SK-N-SH (cell line): Measurements from ENCODE around the gene FAM76B. TPM values are rescaled to one million over a fixed set of nuclear protein-coding genes. Genes with fewer than 3 reads are reported as not detected.

Source experiments
- CTCF ChIA-PET: fragments of 300-600, 350-600 bp; formaldehyde crosslinking; extraction: SDS; loops from one replicate; lab custom pipeline; 2021; lab: Yijun Ruan, JAX
- POLR2A ChIA-PET: fragments of 350-600 bp; sonication (Branson Sonifier 250); formaldehyde crosslinking; extraction: SDS; loops from one replicate; lab custom pipeline; 2020; ENCODE audit warnings: antibody characterized with exemption, inconsistent platforms; lab: Yijun Ruan, JAX
- DNase-seq: peaks from one replicate; pipeline ENCODE4 v3.0.0; 2012
- H2AFZ ChIP-seq: fragments of 200-600 bp; sonication (generic); 2 replicates; pipeline ENCODE4 v1.8.1; 2016; ENCODE audit warnings: antibody characterized with exemption, mild to moderate bottlenecking, low read depth
- H3F3A ChIP-seq: fragments of 200-600 bp; sonication (generic); replicated peaks from 2 replicates; pipeline ENCODE3; 2016; ENCODE audit warnings: antibody characterized with exemption, mild to moderate bottlenecking; ENCODE audit not compliant: insufficient read depth
- H3K27ac ChIP-seq, 2 experiments: fragments of 200-500 bp in 1 of 2; fragments of 200-600 bp in 1 of 2; sonication (Bioruptor generic) in 1 of 2; sonication (generic), shearing (Covaris generic) in 1 of 2; 2 replicates each; pipeline versions ENCODE4 v1.5.1 to v1.6.1; 2014 to 2016; ENCODE audit warnings: low read depth in 2 of 2, inconsistent platforms in 1 of 2, low read length in 1 of 2, mild to moderate bottlenecking in 1 of 2, mixed read lengths in 1 of 2
- H3K27me3 ChIP-seq: fragments of 200-600 bp; sonication (generic), shearing (Covaris generic); 2 replicates; pipeline ENCODE4 v1.6.1; 2016; ENCODE audit warnings: mixed run types; ENCODE audit not compliant: insufficient read depth
- H3K36me3 ChIP-seq, 2 experiments: fragments of 200-500 bp in 1 of 2; fragments of 200-600 bp in 1 of 2; sonication (Bioruptor generic) in 1 of 2; sonication (generic) in 1 of 2; replicated peaks in 1 of 2; 2 replicates each; pipeline versions ENCODE3 to v1.5.1; 2014 to 2016; ENCODE audit warnings: low read length in 1 of 2, mild to moderate bottlenecking in 1 of 2; ENCODE audit not compliant: insufficient read depth in 2 of 2, control insufficient read depth in 1 of 2
- H3K4me1 ChIP-seq, 2 experiments: fragments of 200-500 bp in 1 of 2; fragments of 200-600 bp in 1 of 2; sonication (Bioruptor generic) in 1 of 2; sonication (generic), shearing (Covaris generic) in 1 of 2; 2 replicates each; pipeline versions ENCODE4 v1.5.1 to v1.6.1; 2014 to 2016; ENCODE audit warnings: low read depth in 1 of 2, low read length in 1 of 2, mixed run types in 1 of 2; ENCODE audit not compliant: insufficient read depth in 2 of 2, control insufficient read depth in 1 of 2
- H3K4me2 ChIP-seq: fragments of 200-600 bp; sonication (generic), shearing (Covaris generic); 2 replicates; pipeline ENCODE4 v1.6.1; 2017; ENCODE audit warnings: mixed run types
- H3K4me3 ChIP-seq, 2 experiments: fragments of 200-500 bp in 1 of 2; fragments of 200-600 bp in 1 of 2; sonication (Bioruptor generic) in 1 of 2; sonication (generic), shearing (Covaris generic) in 1 of 2; 2 replicates each; pipeline versions ENCODE4 v1.5.1 to v1.8.1; 2014 to 2016; ENCODE audit warnings: low read depth in 2 of 2, inconsistent platforms in 1 of 2, low read length in 1 of 2, mild to moderate bottlenecking in 1 of 2, mixed read lengths in 1 of 2, moderate library complexity in 1 of 2
- H3K79me2 ChIP-seq: fragments of 200-600 bp; sonication (generic); 2 replicates; pipeline ENCODE4 v1.8.1; 2017; ENCODE audit warnings: mild to moderate bottlenecking; ENCODE audit not compliant: insufficient read depth
- H3K9ac ChIP-seq: fragments of 200-600 bp; sonication (generic); 2 replicates; pipeline ENCODE4 v1.6.1; 2017; ENCODE audit warnings: mixed run types
- H3K9me2 ChIP-seq: fragments of 200-600 bp; sonication (generic); 2 replicates; pipeline ENCODE4 v1.6.1; 2017; ENCODE audit warnings: mixed run types
- H3K9me3 ChIP-seq: fragments of 200-600 bp; sonication (generic); 2 replicates; pipeline ENCODE4 v1.6.1; 2017; ENCODE audit warnings: mixed run types, mild to moderate bottlenecking, moderate library complexity
- H4K20me1 ChIP-seq: fragments of 200-600 bp; sonication (generic); 2 replicates; pipeline ENCODE4 v1.6.1; 2017; ENCODE audit warnings: mild to moderate bottlenecking, mixed run types; ENCODE audit not compliant: insufficient read depth
- CHD2 ChIP-seq: fragments of 150-350 bp; IDR thresholded peaks from 2 replicates; pipeline ENCODE4 v1.6.1; 2018; ENCODE audit warnings: low read length; ENCODE audit not compliant: partially characterized antibody
- EP300 ChIP-seq, 2 experiments: IDR thresholded peaks; 2 replicates each; pipeline versions ENCODE4 v1.4.0 to v1.6.1; 2012; ENCODE audit warnings: borderline replicate concordance in 1 of 2, low read depth in 1 of 2, low read length in 1 of 2
- FOSL2 ChIP-seq: IDR thresholded peaks from 2 replicates; pipeline ENCODE4 v1.4.0; 2012; ENCODE audit warnings: low read depth, mild to moderate bottlenecking, moderate library complexity, borderline replicate concordance
- IRF3 ChIP-seq: fragments of 150-350 bp; IDR thresholded peaks from 2 replicates; pipeline ENCODE4 v1.6.1; 2016; ENCODE audit warnings: mild to moderate bottlenecking, low read depth, low read length
- JUND ChIP-seq: IDR thresholded peaks from 2 replicates; pipeline ENCODE4 v1.4.0; 2012
- MAX ChIP-seq: IDR thresholded peaks from 2 replicates; pipeline ENCODE4 v1.4.0; 2012; ENCODE audit warnings: low read depth
- MXI1 ChIP-seq: IDR thresholded peaks from 2 replicates; pipeline ENCODE4 v1.6.1; 2012; ENCODE audit warnings: mild to moderate bottlenecking, low read depth, low read length, improper control_type of control experiment
- NRF1 ChIP-seq: IDR thresholded peaks from 2 replicates; pipeline ENCODE4 v1.6.1; 2012; ENCODE audit warnings: low read depth, mild to moderate bottlenecking, low read length
- PBX3 ChIP-seq: IDR thresholded peaks from 2 replicates; pipeline ENCODE4; 2012
- RAD21 ChIP-seq: IDR thresholded peaks from 2 replicates; pipeline ENCODE4 v1.6.1; 2012; ENCODE audit warnings: mild to moderate bottlenecking, low read length
- RCOR1 ChIP-seq: fragments of 150-350 bp; IDR thresholded peaks from 2 replicates; pipeline ENCODE4 v1.6.1; 2017; ENCODE audit warnings: antibody characterized with exemption, low read length
- REST ChIP-seq: IDR thresholded peaks from 2 replicates; pipeline ENCODE4 v1.6.1; 2012; ENCODE audit warnings: mild to moderate bottlenecking, low read depth, low read length, moderate library complexity
- RXRA ChIP-seq: IDR thresholded peaks from 2 replicates; pipeline ENCODE4 v1.4.0; 2012; ENCODE audit warnings: low read depth, mild to moderate bottlenecking, borderline replicate concordance
- SMC3 ChIP-seq: IDR thresholded peaks from 2 replicates; pipeline ENCODE4 v1.6.1; 2012; ENCODE audit warnings: low read depth, low read length, improper control_type of control experiment
- USF2 ChIP-seq: fragments of 150-350 bp; IDR thresholded peaks from 2 replicates; pipeline ENCODE4 v1.6.1; 2017; ENCODE audit warnings: antibody characterized with exemption, low read length, low read depth, borderline replicate concordance
- ZBTB33 ChIP-seq: IDR thresholded peaks from 2 replicates; pipeline ENCODE4 v1.4.0; 2012; ENCODE audit warnings: low read depth, borderline replicate concordance
- WGBS: methylation state at CpG from one replicate; pipeline ENCODE4 v1.1.6; 2017; ENCODE audit warnings: low lambda C conversion rate; 5-methylcytosine and 5-hydroxymethylcytosine counted together
- polyA plus RNA-seq, 3 experiments: library from polyadenylated mRNA; depleted of rRNA; stranded (reverse); fragments of >200 nt; gene quantifications; 2 replicates each; pipeline ENCODE4 v1.2.3, GENCODE V29; 2012

FAM76B gene
- polyA plus RNA-seq, 1 of the 3 experiments (the other 2 are of a cell fraction) = 15.4 TPM

- Histone ChIP-seq H3K4me2 (no peak overlapping the region), H3K4me3 (no peak overlapping the region), H3K9ac (no peak overlapping the region), H3K27me3 (no peaks in the 10 kb centered on the region), H3K27ac (no peak overlapping the region), H3K36me3 (peaks cover 42 to 46% of the 10 kb centered on the region in 2 experiments), H3K79me2 (peaks cover 32% of the 10 kb centered on the region), H4K20me1 (no peaks in the 10 kb centered on the region; the same call in 1 of the 2 replicates), H3K9me3 (no peaks in the 10 kb centered on the region), H3F3A (no peaks in the 10 kb centered on the region), H3K9me2 (no peaks in the 10 kb centered on the region), H3K4me1 (peaks cover 5 to 8% of the 10 kb centered on the region in 2 experiments; a peak in 2 of 4 replicates), H2AFZ (no peak overlapping the region)
- 92% methylated on average over 12 of the region's 12 CpGs for WGBS
- CTCF ChIA-PET = interaction anchor here (0.6 to 1.3 kb wide), 4 partner anchors 11 to 596 kb away, joined by 3 read pairs; partner anchors contain the start of gene FAM76B
- TF ChIP-seq MAX (no peak), USF2 (no peak), JUND (no peak), PBX3 (no peak), RAD21 (no peak), NRF1 (no peak), RXRA (no peak), ZBTB33 (no peak), RCOR1 (no peak), FOSL2 (no peak), EP300 (IDR thresholded peaks at IDR 0.05; ENCODE audit: borderline replicate concordance in 1 of 2, low read depth in 1 of 2, low read length in 1 of 2) (no peak), MXI1 (no peak), SMC3 (no peak), IRF3 (no peak), CHD2 (no peak), REST (no peak)
- POLR2A ChIA-PET = interaction anchor here (0.7 kb wide), 1 partner anchor 11 kb away, joined by 3 read pairs; the partner anchor contains the start of gene FAM76B
- DNase-seq = no peak
Observed at GRCh38 chr11:95800438-95800837, 10.9 kb upstream of the FAM76B start.
